DMS53 treated with DMSO at 0.1 percent for 48 hours (cell line): ENCODE results near the gene BPIFB3.
"Not testable (repeated sequence)": the region's sequence is repeated elsewhere in the genome, so short reads cannot be mapped to it uniquely, and the experiment has no call there.

ENCODE experiments used
- DNase-seq: peaks from one replicate; lab custom pipeline; 2025; ENCODE audit not compliant: unreplicated experiment; lab: John Stamatoyannopoulos, UW

The BPIFB3 gene

GRCh38 chr20:33112547-33113386, 59.1 kb downstream of the BPIFB3 start:
- no peak for DNase-seq

- no peak for DNase-seq
Observed at GRCh38 chr20:33113387-33113908, 59.7 kb downstream of the BPIFB3 start.

- not testable (repeated sequence) for DNase-seq
Observed at GRCh38 chr20:33115501-33115900, 61.8 kb downstream of the BPIFB3 start.

- DNase-seq, result no peak
Observed at GRCh38 chr20:33119725-33120720, 66.3 kb downstream of the BPIFB3 start.

GRCh38 chr20:33120934-33121333, 67.2 kb downstream of the BPIFB3 start:
- DNase-seq, result no peak

GRCh38 chr20:33122297-33122696, 68.6 kb downstream of the BPIFB3 start:
- not testable (repeated sequence) for DNase-seq
